Heart left ventricle (tissue), 13 donors: ENCODE results near the gene ADAMTSL2.

Source experiments
- POLR2A ChIP-seq, 2 donors: fragments of 450-650 bp; IDR thresholded peaks; one replicate each; pipeline ENCODE4 v1.6.1; 2017; ENCODE audit warnings: antibody characterized with exemption in 2 of 2, mild to moderate bottlenecking in 2 of 2, moderate library complexity in 2 of 2
- TF ChIP-seq, protein P1 (sequence below), 12 donors: fragments of 200-600 bp; sonication (generic) in 4 of 12; IDR thresholded peaks; one replicate each; pipeline versions ENCODE4 v1.5.0 to v1.8.0; 2018 to 2022; ENCODE audit warnings: antibody characterized with exemption in 12 of 12, mild to moderate bottlenecking in 5 of 12
- donor health status: ischemic (EF 13 %, LVEDD 7.1; RV severe dilation, severe dysfunction).
- donor health status: DM: no; HTN: yes; CAD: no.
- donor health status: DM: no; HTN: no; CAD: no.
- donor health status: ischemic (EF 25% LVEDD 6.9; RV normal size, moderate dysfunction).
- donor health status: ischemic (EF 25% LVEDD 5.7; RV mildly dilated, moderate dysfunction).
- donor health status: ischemic (EF 35%, LVEDD 5.7; RV mildly dilated, moderate dysfunction).
- donor health status: nonischemic (EF 11% LVEDD 7.7; RV severe dilation, severe dysfunction).
- donor health status: DM: yes; HTN: yes; CAD: no.
- donor health status: PGD.
- donor health status: ischemic (EF 29% LVEDD 5.4; RV normal size, mild dysfunction).
- donor health status: nonischemic (EF 23%, LVEDD 6.1; RV moderate dilation, normal function).

DNA sequence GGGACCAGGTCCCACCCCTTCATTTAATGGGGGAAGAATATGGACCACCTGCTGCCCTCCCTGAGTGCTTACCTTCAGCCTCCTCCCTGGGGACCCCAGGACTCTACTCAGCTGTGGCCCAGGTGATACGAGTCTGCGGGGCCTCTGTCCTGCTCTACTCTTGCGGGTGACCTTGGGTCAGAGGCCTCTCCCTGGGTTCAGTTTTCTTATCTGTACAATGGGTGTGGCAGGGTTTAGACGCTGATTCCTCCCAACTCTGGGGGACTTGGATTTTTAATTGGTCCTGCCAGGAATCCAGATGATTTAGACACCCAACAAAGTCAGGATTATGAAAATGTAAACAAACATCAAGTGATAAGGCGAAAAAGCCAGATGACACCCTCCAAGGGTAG is 49.7 kb downstream of the ADAMTSL2 start:
- TF ChIP-seq, protein P1, sequence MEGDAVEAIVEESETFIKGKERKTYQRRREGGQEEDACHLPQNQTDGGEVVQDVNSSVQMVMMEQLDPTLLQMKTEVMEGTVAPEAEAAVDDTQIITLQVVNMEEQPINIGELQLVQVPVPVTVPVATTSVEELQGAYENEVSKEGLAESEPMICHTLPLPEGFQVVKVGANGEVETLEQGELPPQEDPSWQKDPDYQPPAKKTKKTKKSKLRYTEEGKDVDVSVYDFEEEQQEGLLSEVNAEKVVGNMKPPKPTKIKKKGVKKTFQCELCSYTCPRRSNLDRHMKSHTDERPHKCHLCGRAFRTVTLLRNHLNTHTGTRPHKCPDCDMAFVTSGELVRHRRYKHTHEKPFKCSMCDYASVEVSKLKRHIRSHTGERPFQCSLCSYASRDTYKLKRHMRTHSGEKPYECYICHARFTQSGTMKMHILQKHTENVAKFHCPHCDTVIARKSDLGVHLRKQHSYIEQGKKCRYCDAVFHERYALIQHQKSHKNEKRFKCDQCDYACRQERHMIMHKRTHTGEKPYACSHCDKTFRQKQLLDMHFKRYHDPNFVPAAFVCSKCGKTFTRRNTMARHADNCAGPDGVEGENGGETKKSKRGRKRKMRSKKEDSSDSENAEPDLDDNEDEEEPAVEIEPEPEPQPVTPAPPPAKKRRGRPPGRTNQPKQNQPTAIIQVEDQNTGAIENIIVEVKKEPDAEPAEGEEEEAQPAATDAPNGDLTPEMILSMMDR (IDR thresholded peaks at IDR 0.05) = no peak
- no peak for TF ChIP-seq POLR2A (IDR thresholded peaks at IDR 0.05)
